Endothelial cell of umbilical vein (primary cell): ENCODE data around the gene SIRPD. TPM values are rescaled to one million over a fixed set of nuclear protein-coding genes. Genes with fewer than 3 reads are reported as not detected.

Experiments used
- Bru-seq: library from RNA; stranded (reverse); fragments of 400-500 nt; gene quantifications from one replicate; lab custom pipeline; 2021; lab: Mats Ljungman, UMichigan
- BruChase-seq, 2 experiments: library from RNA; stranded (reverse); fragments of 400-500 nt; gene quantifications; one replicate each; lab custom pipeline; 2021; lab: Mats Ljungman, UMichigan
- BruUV-seq: library from RNA; stranded (reverse); fragments of 400-500 nt; replicated peaks from 2 replicates; lab custom pipeline; 2021; lab: Mats Ljungman, UMichigan
- CTCF ChIA-PET: fragments of 300-600, 350-600 bp; sonication (Branson Sonifier 250); formaldehyde crosslinking; loops from one replicate; lab custom pipeline; 2021; ENCODE audit warnings: antibody characterized with exemption, inconsistent platforms; lab: Charles Lee
- POLR2A ChIA-PET: fragments of 300-600, 350-600 bp; sonication (Branson Sonifier 250); formaldehyde crosslinking; loops from one replicate; lab custom pipeline; 2021; ENCODE audit warnings: antibody characterized with exemption, inconsistent platforms; lab: Charles Lee
- DNase-seq: peaks from one replicate; pipeline ENCODE4 v3.0.0-alpha.2; 2011; ENCODE audit warnings: low read depth, low spot score
- FAIRE-seq: peaks from 2 replicates; lab custom pipeline; 2011; peaks lifted over from hg19 to GRCh38; lab: Jason Lieb, UNC
- H2AFZ ChIP-seq: 2 replicates; pipeline ENCODE4 v1.6.0; 2012; ENCODE audit warnings: low read depth, low read length, control low read depth, inconsistent platforms
- H3K27ac ChIP-seq: 2 replicates; pipeline ENCODE4 v1.5.1; 2011; ENCODE audit warnings: low read depth, mild to moderate bottlenecking, control low read depth, low read length, moderate library complexity; ENCODE audit not compliant: insufficient read depth
- H3K27me3 ChIP-seq, 2 experiments: 2 replicates each; pipeline versions ENCODE4 v1.6.0 to v1.6.1; 2011; ENCODE audit warnings: low read length in 2 of 2, mixed read lengths in 1 of 2; ENCODE audit not compliant: control insufficient read depth in 2 of 2, insufficient read depth in 2 of 2
- H3K36me3 ChIP-seq, 2 experiments: 2 replicates in 1 of 2; 3 replicates in 1 of 2; pipeline ENCODE4 v1.5.1; 2011; ENCODE audit warnings: low read length in 2 of 2, mild to moderate bottlenecking in 1 of 2, moderate library complexity in 1 of 2; ENCODE audit not compliant: control insufficient read depth in 2 of 2, insufficient read depth in 2 of 2; ENCODE audit errors: extremely low read depth in 1 of 2
- H3K4me1 ChIP-seq: 3 replicates; pipeline ENCODE4 v1.5.1; 2011; ENCODE audit warnings: mild to moderate bottlenecking, low read length; ENCODE audit not compliant: control insufficient read depth, insufficient read depth; ENCODE audit errors: extremely low read depth
- H3K4me2 ChIP-seq: 2 replicates; pipeline ENCODE4 v1.6.1; 2011; ENCODE audit warnings: low read length, control low read depth, mixed read lengths; ENCODE audit not compliant: insufficient read depth
- H3K4me3 ChIP-seq, 3 experiments: fragments of 200-600 bp in 1 of 3; sonication (generic), shearing (Covaris generic) in 1 of 3; replicated peaks in 1 of 3; 2 replicates each; pipeline ENCODE4 v1.5.1; 2011 to 2016; ENCODE audit warnings: control low read depth in 3 of 3, low read length in 3 of 3, mild to moderate bottlenecking in 2 of 3, inconsistent platforms in 1 of 3, low read depth in 1 of 3, moderate library complexity in 1 of 3; ENCODE audit not compliant: insufficient read depth in 1 of 3
- H3K79me2 ChIP-seq: 2 replicates; pipeline ENCODE4 v1.6.0; 2012; ENCODE audit warnings: low read length, inconsistent platforms; ENCODE audit not compliant: control insufficient read depth, insufficient read depth
- H3K9ac ChIP-seq: replicated peaks from 2 replicates; pipeline ENCODE3; 2011; ENCODE audit warnings: low read length, control low read depth; ENCODE audit not compliant: insufficient read depth; ENCODE audit errors: extremely low read depth
- H3K9me1 ChIP-seq: replicated peaks from 3 replicates; pipeline ENCODE4 v1.6.0; 2011; ENCODE audit warnings: mild to moderate bottlenecking, low read length; ENCODE audit not compliant: control insufficient read depth, insufficient read depth; ENCODE audit errors: extremely low read depth
- H3K9me3 ChIP-seq: replicated peaks from 2 replicates; pipeline ENCODE4 v1.5.1; 2012; ENCODE audit warnings: low read length, inconsistent platforms; ENCODE audit not compliant: control insufficient read depth, insufficient read depth
- H4K20me1 ChIP-seq: replicated peaks from 2 replicates; pipeline ENCODE3; 2011; ENCODE audit warnings: mild to moderate bottlenecking, low read length; ENCODE audit not compliant: control insufficient read depth, insufficient read depth; ENCODE audit errors: extremely low read depth
- CTCF ChIP-seq, 2 donors: IDR thresholded peaks; 1 replicate in 1 of 2; 2 replicates in 1 of 2; pipeline ENCODE4 v1.5.1; 2011; ENCODE audit warnings: low read length in 2 of 2, mild to moderate bottlenecking in 2 of 2, moderate library complexity in 2 of 2, control low read depth in 1 of 2, inconsistent platforms in 1 of 2, low read depth in 1 of 2; ENCODE audit not compliant: insufficient read depth in 1 of 2; ENCODE audit errors: extremely low read depth in 1 of 2
- EZH2 ChIP-seq: IDR thresholded peaks from 2 replicates; pipeline ENCODE4 v1.6.1; 2012; ENCODE audit warnings: borderline replicate concordance, low read depth, mild to moderate bottlenecking, moderate library complexity, low read length, inconsistent platforms; ENCODE audit not compliant: severe bottlenecking
- FOS ChIP-seq: IDR thresholded peaks from 2 replicates; pipeline ENCODE4 v1.6.1; 2011; ENCODE audit warnings: mild to moderate bottlenecking, low read length, moderate library complexity, borderline replicate concordance; ENCODE audit not compliant: insufficient read depth
- GATA2 ChIP-seq: IDR thresholded peaks from 2 replicates; pipeline ENCODE4 v1.7.0; 2011; ENCODE audit warnings: low read depth, mild to moderate bottlenecking, moderate library complexity, mixed read lengths, low read length; ENCODE audit not compliant: insufficient read length, insufficient read depth
- JUN ChIP-seq: IDR thresholded peaks from 2 replicates; pipeline ENCODE4 v1.6.1; 2011; ENCODE audit warnings: borderline replicate concordance, low read depth; ENCODE audit not compliant: insufficient read length, insufficient read depth
- MAX ChIP-seq: IDR thresholded peaks from 2 replicates; pipeline ENCODE4 v1.6.1; 2011; ENCODE audit not compliant: insufficient read depth, insufficient read length
- MYC ChIP-seq: IDR thresholded peaks from one replicate; pipeline ENCODE4 v1.6.1; 2011; ENCODE audit warnings: mild to moderate bottlenecking, low read depth, low read length
- POLR2A ChIP-seq: IDR thresholded peaks from 2 replicates; pipeline ENCODE4 v1.6.1; 2012; ENCODE audit warnings: low read depth, mild to moderate bottlenecking, control low read depth, low read length
- POLR2AphosphoS5 ChIP-seq: IDR thresholded peaks from 2 replicates; pipeline ENCODE4 v1.6.1; 2012; ENCODE audit warnings: low read depth, mild to moderate bottlenecking, control low read depth, low read length, moderate library complexity; ENCODE audit not compliant: insufficient read depth
- dilution Hi-C: fragments of 300-500 bp; cut with MboI; formaldehyde crosslinking; loops from one replicate; pipeline ENCODE4 v1.15.0; 2019; ENCODE audit warnings: low sequenced_read_pairs; ENCODE audit not compliant: extremely low pct_ligation_motif_present
- intact Hi-C: fragments of 100-400 bp; cut with micrococcal nuclease; formaldehyde crosslinking; loops from one replicate; pipeline ENCODE4 v1.10.0; 2022
- long read RNA-seq: library from polyadenylated mRNA; stranded (forward); transcript quantifications from one replicate; pipeline ENCODE4 v2.0.0, GENCODE V29; 2021
- polyA minus RNA-seq, 3 experiments: library from RNA; depleted of rRNA, polyadenylated mRNA; stranded (reverse); fragments of >200 nt; gene quantifications; 1 replicate in 1 of 3; 2 replicates in 2 of 3; pipeline ENCODE4 v1.2.3, GENCODE V29; 2011
- polyA plus RNA-seq, 4 experiments: library from polyadenylated mRNA; depleted of rRNA in 3 of 4; stranded (reverse) in 3 of 4; unstranded in 1 of 4; fragments of >200 nt; gene quantifications; 2 replicates each; pipeline versions ENCODE4 v1.2.1 to v1.2.3, GENCODE V29; 2011 to 2012; ENCODE audit warnings: missing spikeins in 1 of 4
- total RNA-seq: library from RNA; stranded (reverse); gene quantifications from 2 replicates; pipeline ENCODE4 v1.2.3, GENCODE V29; 2021

SIRPD gene
- total RNA-seq = not detected in 2 replicates
- polyA plus RNA-seq = not detected in 2 replicates
- not detected in 2 replicates for polyA plus RNA-seq (2011; cell fraction: cytosol; rRNA removed)
- polyA plus RNA-seq (2011; cell fraction: nucleus; rRNA removed) = not detected in 2 replicates
- polyA plus RNA-seq (2012) = not detected in 2 replicates
- not detected in 2 replicates for polyA minus RNA-seq
- polyA minus RNA-seq (2011; cell fraction: cytosol; rRNA and poly(A)+ RNA removed) = not detected
- not detected in 2 replicates for polyA minus RNA-seq (2011; cell fraction: nucleus; rRNA and poly(A)+ RNA removed)
- not detected for Bru-seq, nascent RNA
- BruChase-seq, experiment 1, labeled RNA remaining after a 6-hour chase = not detected
- not detected for BruChase-seq, experiment 2, labeled RNA remaining after a 2-hour chase
- long read RNA-seq = 0 reads

- Histone ChIP-seq H3K27me3 (no peaks in the 10 kb centered on the region), H3K4me3 (no peak within 1 kb of the TSS), H3K79me2 (no peaks in the 10 kb centered on the region), H3K36me3 (no peaks in the 10 kb centered on the region), H3K4me1 (peaks cover 7% of the 10 kb centered on the region), H3K27ac (no peak within 1 kb of the TSS), H3K4me2 (no peak within 1 kb of the TSS), H3K9ac (no peak within 1 kb of the TSS), H4K20me1 (no peaks in the 10 kb centered on the region), H3K9me3 (no peaks in the 10 kb centered on the region), H2AFZ (no peak within 1 kb of the TSS), H3K9me1 (no peaks in the 10 kb centered on the region)
- dilution Hi-C loops = no loop called here
- intact Hi-C loops = no loop called here
- FAIRE-seq = no peak
- DNase-seq = no peak
- ChIA-PET POLR2A (no interaction called here), CTCF (interaction anchor here (0.8 to 1.7 kb wide), 4 partner anchors 10 to 244 kb away, joined by 3 to 4 read pairs (median 4); no protein-coding TSS in a partner anchor)
- TF ChIP-seq POLR2AphosphoS5 = no peak
- no peak for TF ChIP-seq MAX
- no peak for TF ChIP-seq FOS
- no peak for TF ChIP-seq EZH2
- TF ChIP-seq GATA2 = no peak
- no peak for TF ChIP-seq CTCF (IDR thresholded peaks at IDR 0.05; ENCODE audit: extremely low read depth in 1 of 2, insufficient read depth in 1 of 2, low read depth in 1 of 2, low read length in 2 of 2)
- TF ChIP-seq MYC = no peak
- TF ChIP-seq POLR2A = no peak
- TF ChIP-seq JUN = no peak
- no TSS peak for BruUV-seq
Observed at GRCh38 chr20:1557605-1558004, at the start of gene SIRPD. SIRPD (minus strand) TSS chr20:1557705; CDS start chr20:1557653, 52 bp downstream.
